Activated CD4-positive, alpha-beta T cell treated with anti-CD3 and anti-CD28 coated beads for 24 hours (primary cell): ENCODE measurements around the gene NFE2L2.
"Not testable (repeated sequence)": the region's sequence is repeated elsewhere in the genome, so short reads cannot be mapped to it uniquely, and the experiment has no call there.

Experiments
- DNase-seq, 2 donors: peaks; one replicate each; pipeline ENCODE4 v3.0.0-alpha.2; 2020; ENCODE audit warnings: low read depth in 2 of 2

NFE2L2 gene

GRCh38 chr2:177237932-177238331, 26.6 kb downstream of the NFE2L2 start:
- no peak for DNase-seq

GRCh38 chr2:177235855-177236437, 28.6 kb downstream of the NFE2L2 start:
- no peak for DNase-seq

DNA sequence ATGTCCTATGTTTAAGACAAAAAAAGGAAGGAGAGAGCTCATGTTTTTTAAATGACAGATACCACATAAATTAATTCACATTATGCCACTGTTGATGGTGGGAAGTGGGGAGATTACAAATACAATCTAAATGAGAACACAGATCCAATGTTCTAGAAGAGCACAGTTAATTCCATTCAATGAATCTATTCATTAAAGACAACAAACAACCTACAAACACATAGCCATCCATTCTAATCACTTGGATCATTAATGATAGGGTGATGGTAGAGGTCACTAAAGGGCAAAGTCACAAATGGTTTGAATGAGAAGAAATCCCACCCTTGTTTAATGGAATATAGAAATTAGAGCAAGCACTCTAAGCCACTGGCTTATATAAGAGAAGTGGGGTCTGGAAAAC, 30.3 kb downstream of the NFE2L2 start:
- DNase-seq, result no peak

DNA sequence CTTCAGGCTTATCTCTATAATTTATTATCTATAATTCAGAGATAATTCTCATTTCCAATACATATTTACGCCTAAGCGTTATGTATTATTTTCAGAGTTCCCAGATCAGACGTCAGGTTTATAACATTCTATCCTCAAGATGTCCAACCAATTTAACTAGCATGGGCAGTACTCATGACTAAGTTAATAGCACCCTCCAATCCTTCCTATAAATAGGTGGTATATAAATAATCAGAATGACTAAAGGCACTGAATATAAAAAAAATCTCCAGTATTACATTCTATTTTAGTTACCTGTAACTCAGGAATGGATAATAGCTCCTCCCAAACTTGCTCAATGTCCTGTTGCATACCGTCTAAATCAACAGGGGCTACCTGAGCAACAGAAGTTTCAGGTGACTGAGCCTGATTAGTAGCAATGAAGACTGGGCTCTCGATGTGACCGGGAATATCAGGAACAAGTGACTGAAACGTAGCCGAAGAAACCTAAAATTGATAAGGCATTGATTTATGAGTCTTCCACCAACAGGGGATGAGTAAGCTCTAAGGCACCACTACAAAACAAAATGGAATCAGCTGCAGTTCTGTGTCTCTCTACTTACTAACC, 32.3 kb downstream of the NFE2L2 start:
- DNase-seq, result no peak

DNA sequence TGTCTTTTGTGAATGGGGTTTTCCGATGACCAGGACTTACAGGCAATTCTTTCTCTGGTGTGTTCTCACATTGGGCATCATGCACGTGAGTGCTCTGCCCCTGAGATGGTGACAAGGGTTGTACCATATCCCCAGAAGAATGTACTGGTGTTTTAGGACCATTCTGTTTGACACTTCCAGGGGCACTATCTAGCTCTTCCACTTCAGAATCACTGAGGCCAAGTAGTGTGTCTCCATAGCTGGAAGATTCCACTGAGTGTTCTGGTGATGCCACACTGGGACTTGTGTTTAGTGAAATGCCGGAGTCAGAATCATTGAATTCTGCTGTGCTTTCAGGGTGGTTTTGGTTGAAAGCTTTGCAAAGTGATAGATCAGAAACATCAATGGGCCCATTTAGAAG, 33.3 kb downstream of the NFE2L2 start:
- DNase-seq, result no peak

DNA sequence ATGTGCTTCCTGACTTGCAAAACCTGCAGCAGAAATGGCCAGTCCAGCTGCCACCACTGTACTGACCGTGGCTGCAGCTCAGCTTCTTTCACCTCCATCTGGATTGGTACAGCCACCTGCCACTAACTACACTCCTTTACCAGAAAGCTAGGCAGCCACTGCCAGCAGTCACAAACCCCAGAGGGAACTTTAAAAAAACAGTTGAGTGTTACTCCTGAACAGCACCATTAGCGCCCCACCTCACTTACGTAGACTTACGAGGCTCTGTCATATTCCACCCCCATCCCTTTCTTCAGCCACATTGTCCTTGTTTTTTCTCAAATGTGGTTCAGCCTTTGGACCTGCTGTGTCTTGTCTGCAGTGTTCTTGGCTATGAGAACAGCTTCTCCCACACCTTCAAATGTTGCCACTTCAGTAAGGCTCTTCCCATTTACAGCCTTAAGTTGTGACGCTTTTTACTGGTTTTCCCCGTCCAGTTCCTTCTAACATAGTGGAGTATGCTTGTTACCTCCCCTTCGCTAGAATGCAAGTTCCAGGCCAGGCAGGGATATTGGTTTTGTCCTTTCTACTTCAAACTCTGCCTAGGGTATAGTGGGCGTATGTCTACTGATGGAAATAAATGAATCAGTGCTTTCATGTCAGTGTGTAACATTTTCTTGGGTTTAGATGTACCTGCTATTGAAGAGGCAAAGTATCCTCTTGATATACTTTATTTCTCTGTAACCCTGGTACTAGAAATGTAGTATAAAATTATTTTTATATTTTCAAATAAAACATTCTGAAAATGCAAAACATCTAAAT, 34.9 kb downstream of the NFE2L2 start:
- DNase-seq, result no peak

- DNase-seq, result no peak
Measured at GRCh38 chr2:177225965-177226360, 38.6 kb downstream of the NFE2L2 start.

DNA sequence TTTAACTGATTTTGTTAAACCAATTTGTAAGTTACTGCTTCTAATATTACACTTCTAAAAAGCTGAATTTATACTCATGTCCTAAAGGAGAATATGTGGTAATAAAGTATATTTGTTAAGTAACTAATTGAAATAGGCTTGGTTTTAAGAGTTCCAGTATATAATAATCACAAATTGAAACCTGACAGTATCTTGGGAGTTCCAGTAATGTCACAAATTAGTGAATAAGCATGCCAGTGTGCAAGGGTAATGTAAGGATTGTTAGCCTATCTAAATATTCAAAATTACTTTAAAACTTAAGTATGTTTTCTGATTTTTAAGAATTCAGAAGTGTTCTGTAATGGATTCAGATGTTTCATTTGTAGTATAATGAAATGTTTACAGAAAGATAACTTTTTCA, 41.1 kb downstream of the NFE2L2 start:
- not testable (repeated sequence) for DNase-seq

GRCh38 chr2:177221970-177222369, 42.6 kb downstream of the NFE2L2 start:
- no peak for DNase-seq

DNA sequence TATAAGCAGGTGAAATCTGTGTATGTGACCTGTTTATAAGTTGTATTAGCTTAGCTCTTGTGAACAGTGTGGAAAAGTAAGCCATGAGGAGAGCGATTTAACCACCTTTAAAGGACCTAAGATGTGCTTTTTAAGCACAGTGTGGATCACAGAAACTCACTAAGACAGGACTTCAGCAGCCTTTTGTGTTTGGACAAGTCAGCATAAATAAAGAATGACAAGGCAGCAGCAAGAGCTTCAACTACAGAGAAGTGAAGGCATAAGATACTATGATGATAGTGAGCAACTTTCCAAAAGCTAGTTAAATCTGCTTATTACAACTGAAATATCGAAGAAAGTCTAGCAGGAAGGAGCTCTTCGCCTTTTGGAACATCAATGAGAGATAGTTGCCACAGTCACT, 43.0 kb downstream of the NFE2L2 start:
- no peak for DNase-seq

- not testable (repeated sequence) for DNase-seq
Measured at GRCh38 chr2:177219787-177220186, 44.7 kb downstream of the NFE2L2 start.

DNA sequence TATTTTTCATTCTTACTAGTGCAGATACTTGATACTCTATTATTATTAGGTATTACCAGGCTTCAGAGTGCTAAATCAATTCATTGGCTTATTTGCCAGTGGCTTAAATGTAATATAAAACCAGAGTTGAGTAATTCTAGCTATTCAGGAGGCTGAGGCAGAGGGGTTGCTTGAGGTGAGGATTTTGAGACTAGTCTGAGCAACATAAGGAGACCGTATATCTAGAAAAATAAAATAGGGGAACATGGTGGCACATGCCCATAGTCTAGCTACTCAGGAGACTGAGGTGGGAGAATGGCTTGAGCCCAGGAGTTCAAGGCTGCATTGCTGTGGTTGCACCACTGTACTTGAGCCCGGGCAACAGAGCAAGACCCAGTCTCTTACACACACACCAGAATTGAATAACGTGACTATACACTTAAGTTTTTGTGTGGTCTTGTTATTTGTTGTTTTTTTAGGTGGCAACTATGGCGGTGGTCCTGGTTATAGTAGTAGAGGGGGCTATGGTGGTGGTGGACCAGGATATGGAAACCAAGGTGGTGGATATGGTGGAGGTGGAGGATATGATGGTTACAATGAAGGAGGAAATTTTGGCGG, 47.2 kb downstream of the NFE2L2 start:
- DNase-seq, result no peak

GRCh38 chr2:177212891-177213856, 51.4 kb downstream of the NFE2L2 start:
- DNase-seq, result peak; percentile 89 to 94

DNA sequence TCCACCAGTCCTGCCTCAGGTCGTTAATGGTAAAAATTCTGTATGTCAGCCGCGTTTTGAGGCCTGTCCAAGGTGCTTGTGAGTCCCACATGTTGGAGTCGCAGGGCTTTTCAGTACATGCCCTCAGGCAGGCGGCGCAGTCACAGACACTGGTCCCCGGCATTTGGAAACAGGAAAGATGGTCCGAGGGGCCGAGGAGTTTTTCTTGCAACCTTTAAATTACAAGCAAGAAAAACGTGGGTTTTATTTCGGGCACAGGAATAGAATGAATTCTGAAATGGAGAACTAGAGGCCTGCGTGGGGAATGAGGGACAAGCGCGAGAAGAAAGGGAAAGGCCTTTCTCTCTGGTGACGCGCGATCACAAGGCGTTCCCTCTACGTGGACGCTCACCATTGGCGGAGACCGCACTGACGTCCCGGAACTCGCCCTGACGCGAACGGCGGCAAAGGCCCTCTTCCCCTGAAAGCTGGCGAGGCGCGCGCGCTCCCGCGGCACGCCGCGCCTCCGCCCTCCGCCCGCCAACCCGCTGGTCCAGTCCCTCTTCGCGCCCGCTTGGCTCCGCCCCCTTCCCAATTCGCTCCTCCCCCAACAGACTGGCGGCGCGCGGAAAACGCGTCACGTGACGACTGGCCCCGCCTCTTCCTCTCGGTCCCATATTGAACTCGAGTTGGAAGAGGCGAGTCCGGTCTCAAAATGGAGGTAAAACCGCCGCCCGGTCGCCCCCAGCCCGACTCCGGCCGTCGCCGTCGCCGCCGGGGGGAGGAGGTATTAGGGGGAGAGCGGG, 52.2 kb downstream of the NFE2L2 start, which contains the start of gene HNRNPA3:
Gene HNRNPA3, plus strand, starts transcription at position 689 of the 785 bp plus-strand sequence. Its CDS starts 6 bp downstream, at position 695.
- peak; percentile 99 to 100 for DNase-seq

DNA sequence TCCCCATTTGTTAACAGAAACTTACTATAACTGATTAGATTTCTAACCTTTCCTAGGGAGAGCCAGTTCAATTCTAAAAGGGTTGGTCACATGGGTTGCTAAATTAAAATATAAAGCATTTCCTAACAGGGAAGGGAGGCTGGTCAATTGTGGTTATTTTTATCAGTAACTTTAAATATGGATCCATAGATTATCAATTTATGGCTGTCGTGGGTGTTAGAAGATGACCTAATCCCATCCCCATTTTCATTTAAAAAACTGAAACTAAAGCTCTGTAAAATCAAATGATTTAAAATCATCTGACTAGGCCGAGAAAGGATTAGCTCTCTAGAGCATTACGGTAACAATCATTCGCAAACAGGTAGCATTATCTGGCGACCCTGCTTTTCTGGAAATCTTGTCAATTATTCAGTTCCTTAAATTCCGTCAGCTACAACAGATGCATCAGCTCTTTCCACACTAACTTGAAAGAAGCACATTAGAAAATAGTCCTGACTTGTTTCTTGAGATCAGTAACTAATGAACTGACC, 52.9 kb downstream of the NFE2L2 start:
- DNase-seq, result no peak

- DNase-seq, result no peak
Measured at GRCh38 chr2:177211169-177211568, 53.4 kb downstream of the NFE2L2 start.

GRCh38 chr2:177207101-177207500, 57.4 kb downstream of the NFE2L2 start:
- DNase-seq, result no peak

- no peak for DNase-seq
Measured at GRCh38 chr2:177204417-177204816, 60.1 kb downstream of the NFE2L2 start.

DNA sequence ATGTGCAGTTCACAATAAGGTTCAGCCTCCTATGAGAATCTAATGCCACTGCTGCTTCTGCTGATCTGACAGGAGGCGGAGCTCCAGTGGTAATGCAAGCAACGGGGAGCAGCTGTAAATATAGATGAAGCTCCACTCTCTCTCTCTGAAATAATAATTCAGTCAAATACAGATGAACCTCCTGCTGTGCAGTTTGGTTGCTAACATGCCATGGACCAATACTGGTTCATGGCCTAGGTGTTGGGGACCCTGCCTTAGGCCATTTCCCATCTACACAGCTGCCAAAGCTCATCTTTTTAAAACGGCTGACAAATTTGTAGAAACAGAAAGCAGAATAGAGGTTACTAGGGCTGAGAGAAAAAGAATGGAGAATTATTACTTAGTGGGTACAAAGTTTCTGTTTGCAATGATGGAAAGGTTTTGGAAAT, 62.6 kb downstream of the NFE2L2 start:
- no peak for DNase-seq

DNA sequence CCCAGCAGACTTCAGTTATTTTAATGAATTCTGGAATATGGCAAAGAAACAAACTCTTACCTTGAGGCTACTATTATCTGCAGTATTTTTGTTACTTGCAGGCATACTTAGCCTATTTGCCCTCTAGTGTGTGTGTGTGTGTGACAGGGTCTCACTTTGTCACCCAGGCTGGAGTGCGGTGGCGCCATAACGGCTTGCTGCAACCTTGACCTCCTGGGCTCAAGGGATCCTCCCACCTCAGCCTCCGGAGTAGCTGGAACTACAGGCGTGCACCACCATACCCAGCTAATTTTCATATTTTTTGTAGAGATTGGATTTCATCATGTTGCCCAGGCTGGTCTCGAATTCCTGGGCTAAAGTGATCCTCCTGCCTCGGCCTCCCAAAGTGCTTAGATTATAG, 64.1 kb downstream of the NFE2L2 start:
- DNase-seq, result not testable (repeated sequence)
